SK-N-SH treated with all-trans-retinoic acid at 6 μM for 48 hours (cell line): ENCODE results near the gene PLOD2.

Source experiments
- ARNTL ChIP-seq: fragments of 450-650 bp; formaldehyde crosslinking; IDR thresholded peaks from 2 replicates; pipeline ENCODE4 v1.5.0; 2020; ENCODE audit warnings: low read depth, mild to moderate bottlenecking, moderate library complexity, borderline replicate concordance
- ESRRG ChIP-seq: fragments of 250-450 bp; sonication (Bioruptor Pico); IDR thresholded peaks from 2 replicates; pipeline ENCODE4 v1.6.1; 2021; ENCODE audit warnings: mild to moderate bottlenecking
- RARB ChIP-seq: fragments of 250-450 bp; sonication (Bioruptor Pico); IDR thresholded peaks from 2 replicates; pipeline ENCODE4 v1.8.0; 2021; ENCODE audit warnings: mild to moderate bottlenecking, moderate library complexity
- SNAI2 ChIP-seq: fragments of 250-450 bp; sonication (Bioruptor Pico); IDR thresholded peaks from 2 replicates; pipeline ENCODE4 v1.5.0; 2020; ENCODE audit warnings: mild to moderate bottlenecking, moderate library complexity
- TOX ChIP-seq: fragments of 250-450 bp; sonication (Bioruptor Pico); IDR thresholded peaks from 2 replicates; pipeline ENCODE4 v1.8.0; 2021; ENCODE audit warnings: mild to moderate bottlenecking, moderate library complexity, borderline replicate concordance
- ZFP3 ChIP-seq: fragments of 250-450 bp; sonication (Bioruptor Pico); IDR thresholded peaks from 2 replicates; pipeline ENCODE4 v1.5.0; 2020; ENCODE audit warnings: mild to moderate bottlenecking, moderate library complexity
- ZFP30 ChIP-seq: fragments of 450-650 bp; formaldehyde crosslinking; IDR thresholded peaks from 2 replicates; pipeline ENCODE4 v1.5.0; 2022; ENCODE audit warnings: mild to moderate bottlenecking, moderate library complexity
- ZNF8 ChIP-seq: fragments of 450-650 bp; formaldehyde crosslinking; IDR thresholded peaks from 2 replicates; pipeline ENCODE4 v1.5.0; 2020; ENCODE audit warnings: mild to moderate bottlenecking, moderate library complexity
- TF ChIP-seq, protein P1 (sequence below): fragments of 250-450 bp; sonication (Bioruptor Pico); IDR thresholded peaks from 2 replicates; pipeline ENCODE4 v1.8.0; 2021; ENCODE audit warnings: low read depth, mild to moderate bottlenecking, moderate library complexity, borderline replicate concordance

GRCh38 chr3:146078031-146078430 lies 83.0 kb downstream of the PLOD2 start:
- no peak for TF ChIP-seq ZFP30
- TF ChIP-seq, protein P1, sequence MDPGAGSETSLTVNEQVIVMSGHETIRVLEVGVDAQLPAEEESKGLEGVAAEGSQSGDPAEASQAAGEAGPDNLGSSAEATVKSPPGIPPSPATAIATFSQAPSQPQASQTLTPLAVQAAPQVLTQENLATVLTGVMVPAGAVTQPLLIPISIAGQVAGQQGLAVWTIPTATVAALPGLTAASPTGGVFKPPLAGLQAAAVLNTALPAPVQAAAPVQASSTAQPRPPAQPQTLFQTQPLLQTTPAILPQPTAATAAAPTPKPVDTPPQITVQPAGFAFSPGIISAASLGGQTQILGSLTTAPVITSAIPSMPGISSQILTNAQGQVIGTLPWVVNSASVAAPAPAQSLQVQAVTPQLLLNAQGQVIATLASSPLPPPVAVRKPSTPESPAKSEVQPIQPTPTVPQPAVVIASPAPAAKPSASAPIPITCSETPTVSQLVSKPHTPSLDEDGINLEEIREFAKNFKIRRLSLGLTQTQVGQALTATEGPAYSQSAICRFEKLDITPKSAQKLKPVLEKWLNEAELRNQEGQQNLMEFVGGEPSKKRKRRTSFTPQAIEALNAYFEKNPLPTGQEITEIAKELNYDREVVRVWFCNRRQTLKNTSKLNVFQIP (CRISPR knock-in tag) = no peak
- no peak for TF ChIP-seq RARB
- TF ChIP-seq SNAI2 (CRISPR knock-in tag) = no peak
- TF ChIP-seq ZFP3 = no peak
- TF ChIP-seq ZNF8 (CRISPR knock-in tag) = no peak
- TF ChIP-seq ARNTL (CRISPR knock-in tag) = no peak
- TF ChIP-seq TOX (CRISPR knock-in tag) = no peak
- no peak for TF ChIP-seq ESRRG (CRISPR knock-in tag)
